ENCODE results near the gene CDA. TPM values are rescaled to one million over a fixed set of nuclear protein-coding genes. Genes with fewer than 3 reads are reported as not detected.

The CDA gene
- total RNA-seq, 2 donors from 2014 or later: 0.59 TPM; not detected in 1

DNA sequence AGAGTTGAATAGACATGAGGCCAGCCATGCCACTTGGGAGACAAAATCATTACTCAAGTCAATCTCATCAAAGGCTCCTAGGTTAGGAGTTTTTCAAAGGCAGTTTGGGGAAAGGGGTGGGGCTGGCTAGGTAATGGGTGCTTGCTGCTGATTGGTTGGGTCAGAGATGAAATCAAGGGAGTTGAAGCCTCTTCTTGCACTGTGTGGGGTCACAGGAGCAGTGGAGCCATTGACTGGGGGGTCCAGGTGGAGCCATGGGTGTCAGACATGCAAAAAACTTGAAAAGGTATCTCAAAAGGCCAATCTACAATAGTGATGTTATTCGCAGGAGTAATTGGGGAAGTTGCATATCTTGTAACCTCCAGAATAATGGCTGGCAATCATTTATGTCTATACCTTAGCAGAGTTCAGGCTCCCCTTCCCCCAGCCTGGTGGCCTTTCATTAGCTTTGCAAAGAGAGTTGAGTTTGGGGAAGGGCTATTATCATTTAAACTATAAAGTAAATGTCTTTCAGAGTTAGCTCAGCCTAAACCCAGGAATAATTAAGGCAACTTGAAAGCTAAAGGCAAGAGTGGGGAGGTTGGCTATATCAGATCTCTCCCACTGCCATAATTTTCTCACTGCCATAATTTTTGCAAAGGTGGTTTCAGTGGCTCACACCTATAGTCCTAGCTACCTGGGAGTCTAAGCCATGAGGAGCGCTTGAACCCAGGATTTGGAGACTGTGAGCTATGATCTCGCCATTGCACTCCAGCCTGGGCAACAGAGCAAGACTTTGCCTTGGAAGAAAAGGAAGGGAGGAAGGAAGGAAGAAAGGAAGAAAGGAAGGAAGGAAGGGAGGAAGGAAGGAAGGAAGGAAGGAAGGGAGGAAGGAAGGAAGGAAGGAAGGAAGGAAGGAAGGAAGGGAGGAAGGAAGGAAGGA lies 36.5 kb downstream of the CDA start:
- TF ChIP-seq POLR2A (IDR thresholded peaks at IDR 0.05) (no peak), POLR2AphosphoS5 (IDR thresholded peaks at IDR 0.05) (no peak)
- TF ChIP-seq, protein P1, sequence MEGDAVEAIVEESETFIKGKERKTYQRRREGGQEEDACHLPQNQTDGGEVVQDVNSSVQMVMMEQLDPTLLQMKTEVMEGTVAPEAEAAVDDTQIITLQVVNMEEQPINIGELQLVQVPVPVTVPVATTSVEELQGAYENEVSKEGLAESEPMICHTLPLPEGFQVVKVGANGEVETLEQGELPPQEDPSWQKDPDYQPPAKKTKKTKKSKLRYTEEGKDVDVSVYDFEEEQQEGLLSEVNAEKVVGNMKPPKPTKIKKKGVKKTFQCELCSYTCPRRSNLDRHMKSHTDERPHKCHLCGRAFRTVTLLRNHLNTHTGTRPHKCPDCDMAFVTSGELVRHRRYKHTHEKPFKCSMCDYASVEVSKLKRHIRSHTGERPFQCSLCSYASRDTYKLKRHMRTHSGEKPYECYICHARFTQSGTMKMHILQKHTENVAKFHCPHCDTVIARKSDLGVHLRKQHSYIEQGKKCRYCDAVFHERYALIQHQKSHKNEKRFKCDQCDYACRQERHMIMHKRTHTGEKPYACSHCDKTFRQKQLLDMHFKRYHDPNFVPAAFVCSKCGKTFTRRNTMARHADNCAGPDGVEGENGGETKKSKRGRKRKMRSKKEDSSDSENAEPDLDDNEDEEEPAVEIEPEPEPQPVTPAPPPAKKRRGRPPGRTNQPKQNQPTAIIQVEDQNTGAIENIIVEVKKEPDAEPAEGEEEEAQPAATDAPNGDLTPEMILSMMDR (IDR thresholded peaks at IDR 0.05): no peak
- Histone ChIP-seq H3K4me1 (replicated peaks) (no peaks in the 10 kb centered on the region), H3K27ac (no peak overlapping the region), H3K9me3 (no peaks in the 10 kb centered on the region), H3K4me3 (no peak overlapping the region), H3K36me3 (no peaks in the 10 kb centered on the region), H3K27me3 (replicated peaks; ENCODE audit: insufficient read depth) (no peaks in the 10 kb centered on the region)
- intact Hi-C loops (cut with DNase I): no loop called here
- WGBS: 64% methylated on average over 3 of the region's 3 CpGs
- DNase-seq (ENCODE audit: low spot score): no peak

DNA sequence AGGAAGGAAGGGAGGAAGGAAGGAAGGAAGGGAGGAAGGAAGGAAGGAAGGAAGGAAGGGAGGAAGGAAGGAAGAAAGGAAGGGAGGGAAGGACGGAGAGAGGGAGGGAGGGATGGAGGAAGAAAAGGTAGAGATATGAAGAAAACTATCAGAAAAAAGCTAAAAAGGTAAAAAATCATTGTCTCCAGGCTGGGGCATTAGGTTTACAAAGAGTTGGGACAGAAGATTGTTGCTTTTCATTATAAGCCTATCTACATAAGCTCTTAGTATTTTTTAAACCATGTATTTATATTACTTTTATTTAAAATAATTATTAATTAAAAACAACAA lies 37.2 kb downstream of the CDA start:
- intact Hi-C loops (cut with DNase I): no loop called here
- WGBS: 70% methylated on average over 1 of the region's 1 CpG
- Histone ChIP-seq H3K4me3 (no peak overlapping the region), H3K27me3 (replicated peaks; ENCODE audit: insufficient read depth) (no peaks in the 10 kb centered on the region), H3K36me3 (no peaks in the 10 kb centered on the region), H3K9me3 (no peaks in the 10 kb centered on the region), H3K4me1 (replicated peaks) (no peaks in the 10 kb centered on the region), H3K27ac (no peak overlapping the region)
- no peak for DNase-seq (ENCODE audit: low spot score)
- no peak for TF ChIP-seq POLR2A (IDR thresholded peaks at IDR 0.05)
- TF ChIP-seq POLR2AphosphoS5 (IDR thresholded peaks at IDR 0.05): no peak
- TF ChIP-seq, protein P1 (IDR thresholded peaks at IDR 0.05): no peak

DNA sequence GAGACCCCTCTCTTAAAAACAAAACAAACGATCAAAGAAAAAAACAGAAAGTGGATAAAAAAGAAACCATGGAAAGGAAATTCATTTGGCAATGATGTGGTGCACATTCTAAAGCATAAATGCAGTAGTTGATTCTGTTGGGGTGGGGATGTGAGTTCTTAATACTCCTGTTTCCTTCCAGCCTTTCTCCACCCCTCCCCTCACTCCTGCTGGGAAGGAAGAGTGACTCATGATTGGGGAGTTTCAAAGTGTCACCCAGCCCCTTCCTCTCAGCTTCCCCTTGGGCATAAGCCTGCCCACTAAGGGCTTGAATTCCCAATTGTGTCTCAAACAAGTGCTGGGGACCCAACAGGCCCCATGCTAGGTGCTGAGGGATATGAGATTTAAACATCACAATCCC lies 37.6 kb downstream of the CDA start:
- Histone ChIP-seq H3K4me3 (no peak overlapping the region), H3K27ac (no peak overlapping the region), H3K4me1 (replicated peaks) (no peaks in the 10 kb centered on the region), H3K9me3 (no peaks in the 10 kb centered on the region), H3K27me3 (replicated peaks; ENCODE audit: insufficient read depth) (no peaks in the 10 kb centered on the region), H3K36me3 (no peaks in the 10 kb centered on the region)
- TF ChIP-seq, protein P1 (IDR thresholded peaks at IDR 0.05): no peak
- TF ChIP-seq POLR2AphosphoS5 (IDR thresholded peaks at IDR 0.05) (no peak), POLR2A (IDR thresholded peaks at IDR 0.05) (no peak)
- 61% methylated on average over 1 of the region's 1 CpG for WGBS
- no peak for DNase-seq (ENCODE audit: low spot score)
- intact Hi-C loops (cut with DNase I): no loop called here

DNA sequence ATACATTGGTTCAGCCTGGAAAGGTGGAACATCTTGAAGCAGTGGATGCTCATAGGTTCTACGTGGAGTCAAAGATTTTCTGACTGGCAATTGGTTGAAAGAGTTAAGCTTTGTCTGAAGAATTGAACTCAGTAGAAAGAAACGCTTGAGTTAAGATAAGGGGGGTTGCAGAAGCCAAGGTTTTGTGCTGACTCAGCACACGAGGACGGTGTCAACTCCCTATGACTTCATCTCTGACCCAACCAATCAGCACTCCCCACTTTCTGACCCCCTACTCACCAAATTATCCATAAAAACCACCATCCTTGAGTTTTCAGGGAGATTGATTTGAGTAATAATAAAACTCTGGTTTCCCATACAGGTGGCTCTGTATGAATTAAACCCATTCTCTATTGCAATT lies 41.8 kb downstream of the CDA start:
- Histone ChIP-seq H3K4me3 (no peak overlapping the region), H3K27me3 (replicated peaks; ENCODE audit: insufficient read depth) (no peaks in the 10 kb centered on the region), H3K27ac (no peak overlapping the region), H3K4me1 (replicated peaks) (peaks cover 2% of the 10 kb centered on the region), H3K9me3 (no peaks in the 10 kb centered on the region), H3K36me3 (no peaks in the 10 kb centered on the region)
- intact Hi-C loops (cut with DNase I): no loop called here
- 49% methylated on average over 4 of the region's 4 CpGs for WGBS
- TF ChIP-seq POLR2AphosphoS5 (IDR thresholded peaks at IDR 0.05) (no peak), POLR2A (IDR thresholded peaks at IDR 0.05) (no peak)
- TF ChIP-seq, protein P1 (IDR thresholded peaks at IDR 0.05): no peak
- DNase-seq (ENCODE audit: low spot score): no peak

DNA sequence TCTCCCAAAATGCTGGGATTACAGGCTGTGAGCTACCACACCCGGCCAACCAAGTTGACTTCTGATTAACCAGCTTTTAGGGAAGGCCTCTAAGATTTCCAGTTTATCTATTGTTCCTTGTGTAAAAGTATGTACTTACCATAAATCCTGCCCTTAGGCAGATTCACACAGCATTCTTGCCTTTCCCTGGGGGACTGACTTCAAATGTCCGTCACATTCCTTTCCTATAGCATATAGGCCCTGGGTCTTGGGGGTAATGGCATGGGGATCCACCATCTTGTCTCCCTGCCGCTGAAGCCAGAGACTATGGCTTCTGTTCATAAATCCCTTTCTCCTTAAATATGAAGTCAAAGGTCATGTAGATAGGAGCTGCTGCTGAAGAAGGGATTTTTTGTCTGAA lies 43.5 kb downstream of the CDA start:
- no peak overlapping the region for H3K27ac ChIP-seq
- WGBS: 81% methylated on average over 3 of the region's 3 CpGs
- intact Hi-C loops (cut with DNase I): no loop called here
- peaks cover 2% of the 10 kb centered on the region for H3K4me1 ChIP-seq (replicated peaks)
- H3K4me3 ChIP-seq: no peak overlapping the region
- no peaks in the 10 kb centered on the region for H3K36me3 ChIP-seq
- H3K27me3 ChIP-seq (replicated peaks; ENCODE audit: insufficient read depth): no peaks in the 10 kb centered on the region
- no peak for DNase-seq (ENCODE audit: low spot score)
- no peak for TF ChIP-seq POLR2A (IDR thresholded peaks at IDR 0.05)
- TF ChIP-seq, protein P1 (IDR thresholded peaks at IDR 0.05): no peak
- TF ChIP-seq POLR2AphosphoS5 (IDR thresholded peaks at IDR 0.05): no peak
- H3K9me3 ChIP-seq: no peaks in the 10 kb centered on the region
